Tibial artery (tissue), 4 donors: ENCODE results near the gene WFS1.

Experiments
- DNase-seq, 2 donors: peaks; one replicate each; pipeline ENCODE4 v3.0.0-alpha.2; 2019
- H3K27ac ChIP-seq, 2 donors: fragments of 200-600 bp; sonication (generic) in 1 of 2; 1 replicate in 1 of 2; 2 replicates in 1 of 2; pipeline ENCODE4 v1.5.1; 2018 to 2019; ENCODE audit warnings: mild to moderate bottlenecking in 1 of 2
- H3K27me3 ChIP-seq, 2 donors: fragments of 200-600 bp; sonication (generic) in 1 of 2; one replicate each; pipeline versions ENCODE4 v1.5.1 to v1.6.0; 2016 to 2019
- H3K36me3 ChIP-seq, 3 donors: fragments of 200-600 bp; sonication (generic) in 2 of 3; one replicate each; pipeline ENCODE4 v1.5.1; 2016 to 2019; ENCODE audit warnings: mild to moderate bottlenecking in 2 of 3
- H3K4me1 ChIP-seq, 4 donors: fragments of 200-600 bp; sonication (generic) in 2 of 4; 1 replicate in 3 of 4; 2 replicates in 1 of 4; pipeline ENCODE4 v1.5.1; 2016 to 2019
- H3K4me3 ChIP-seq, 2 donors: fragments of 200-600 bp; sonication (generic) in 1 of 2; 1 replicate in 1 of 2; 2 replicates in 1 of 2; pipeline ENCODE4 v1.5.1; 2018 to 2019; ENCODE audit warnings: mild to moderate bottlenecking in 2 of 2
- H3K9me3 ChIP-seq, 3 donors: fragments of 200-600 bp; sonication (generic) in 1 of 3; one replicate each; pipeline ENCODE4 v1.5.1; 2016 to 2019
- intact Hi-C: fragments of 100-400 bp; cut with DNase I; formaldehyde crosslinking; loops from one replicate; pipeline ENCODE4 v1.15.0; 2023; ENCODE audit warnings: low total_unique reads
- TF ChIP-seq, protein P1 (sequence below), 2 experiments: fragments of 200-600 bp in 1 of 2; fragments of 450-650 bp in 1 of 2; IDR thresholded peaks; one replicate each; pipeline ENCODE4 v1.5.1; 2017 to 2019; ENCODE audit warnings: antibody characterized with exemption in 2 of 2, mild to moderate bottlenecking in 1 of 2, moderate library complexity in 1 of 2

The WFS1 gene

DNA sequence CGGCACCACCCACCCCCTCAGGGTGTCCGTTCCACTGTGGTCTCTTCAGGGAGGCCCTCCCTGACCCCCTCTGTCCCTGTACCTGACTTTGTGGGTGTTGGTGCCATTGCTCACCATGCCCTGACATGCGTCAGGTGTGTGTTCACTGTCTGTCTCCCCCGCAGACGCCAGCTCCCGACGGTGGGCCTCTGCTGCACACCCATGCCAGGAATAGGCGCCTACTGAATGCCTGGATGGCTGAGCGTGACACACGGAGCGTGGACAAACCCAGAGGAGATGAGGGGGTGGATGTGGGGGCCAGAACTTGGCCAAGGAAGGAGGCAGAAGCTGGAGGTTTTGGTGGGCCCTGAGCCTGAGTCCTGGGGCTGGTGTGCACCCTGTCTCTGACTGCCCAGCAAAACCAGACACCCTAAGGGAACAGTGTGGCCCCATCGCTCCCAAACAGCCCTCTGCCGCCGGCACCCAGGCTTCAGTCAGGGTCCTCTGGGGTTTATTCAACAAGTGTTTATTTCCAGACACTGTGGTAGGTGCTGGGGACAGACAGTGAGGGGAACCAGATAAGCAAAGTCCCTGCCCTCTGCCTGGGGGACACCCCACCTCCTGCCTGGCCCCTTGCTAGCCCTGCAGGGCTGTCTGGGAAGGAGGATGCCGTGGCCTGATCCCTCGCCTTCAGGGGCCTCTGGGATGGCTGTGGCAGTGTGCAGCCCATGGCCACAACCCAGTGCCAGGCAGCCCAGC is 76.9 kb downstream of the WFS1 start:
- Histone ChIP-seq H3K36me3 (no peaks in the 10 kb centered on the region), H3K27ac (no peak overlapping the region), H3K4me1 (peaks cover 0 to 2% (median 0%) of the 10 kb centered on the region in 4 donors), H3K27me3 (peaks cover 0 to 61% of the 10 kb centered on the region in 2 donors), H3K9me3 (peaks cover 0 to 8% (median 0%) of the 10 kb centered on the region in 3 donors), H3K4me3 (no peak overlapping the region)
- TF ChIP-seq, protein P1, sequence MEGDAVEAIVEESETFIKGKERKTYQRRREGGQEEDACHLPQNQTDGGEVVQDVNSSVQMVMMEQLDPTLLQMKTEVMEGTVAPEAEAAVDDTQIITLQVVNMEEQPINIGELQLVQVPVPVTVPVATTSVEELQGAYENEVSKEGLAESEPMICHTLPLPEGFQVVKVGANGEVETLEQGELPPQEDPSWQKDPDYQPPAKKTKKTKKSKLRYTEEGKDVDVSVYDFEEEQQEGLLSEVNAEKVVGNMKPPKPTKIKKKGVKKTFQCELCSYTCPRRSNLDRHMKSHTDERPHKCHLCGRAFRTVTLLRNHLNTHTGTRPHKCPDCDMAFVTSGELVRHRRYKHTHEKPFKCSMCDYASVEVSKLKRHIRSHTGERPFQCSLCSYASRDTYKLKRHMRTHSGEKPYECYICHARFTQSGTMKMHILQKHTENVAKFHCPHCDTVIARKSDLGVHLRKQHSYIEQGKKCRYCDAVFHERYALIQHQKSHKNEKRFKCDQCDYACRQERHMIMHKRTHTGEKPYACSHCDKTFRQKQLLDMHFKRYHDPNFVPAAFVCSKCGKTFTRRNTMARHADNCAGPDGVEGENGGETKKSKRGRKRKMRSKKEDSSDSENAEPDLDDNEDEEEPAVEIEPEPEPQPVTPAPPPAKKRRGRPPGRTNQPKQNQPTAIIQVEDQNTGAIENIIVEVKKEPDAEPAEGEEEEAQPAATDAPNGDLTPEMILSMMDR (IDR thresholded peaks at IDR 0.05), result no peak
- no peak for DNase-seq
- intact Hi-C loops, result no loop called here

- intact Hi-C loops, result no loop called here
- H3K27me3 ChIP-seq, result peaks cover 0 to 64% of the 10 kb centered on the region in 2 donors
- H3K4me1 ChIP-seq, result no peaks in the 10 kb centered on the region
- H3K4me3 ChIP-seq, result no peak overlapping the region
- H3K27ac ChIP-seq, result no peak overlapping the region
- TF ChIP-seq, protein P1 (IDR thresholded peaks at IDR 0.05), result no peak
- peaks cover 0 to 8% (median 0%) of the 10 kb centered on the region in 3 donors for H3K9me3 ChIP-seq
- H3K36me3 ChIP-seq, result no peaks in the 10 kb centered on the region
- DNase-seq, result no peak
Measured at GRCh38 chr4:6347511-6348045, 77.9 kb downstream of the WFS1 start.

GRCh38 chr4:6348408-6348807 is 78.8 kb downstream of the WFS1 start:
- Histone ChIP-seq H3K27me3 (peaks cover 0 to 68% of the 10 kb centered on the region in 2 donors), H3K4me3 (no peak overlapping the region), H3K36me3 (no peaks in the 10 kb centered on the region), H3K9me3 (peaks cover 0 to 8% (median 0%) of the 10 kb centered on the region in 3 donors), H3K4me1 (no peaks in the 10 kb centered on the region), H3K27ac (no peak overlapping the region)
- intact Hi-C loops, result no loop called here
- DNase-seq, result no peak
- TF ChIP-seq, protein P1 (IDR thresholded peaks at IDR 0.05), result no peak

DNA sequence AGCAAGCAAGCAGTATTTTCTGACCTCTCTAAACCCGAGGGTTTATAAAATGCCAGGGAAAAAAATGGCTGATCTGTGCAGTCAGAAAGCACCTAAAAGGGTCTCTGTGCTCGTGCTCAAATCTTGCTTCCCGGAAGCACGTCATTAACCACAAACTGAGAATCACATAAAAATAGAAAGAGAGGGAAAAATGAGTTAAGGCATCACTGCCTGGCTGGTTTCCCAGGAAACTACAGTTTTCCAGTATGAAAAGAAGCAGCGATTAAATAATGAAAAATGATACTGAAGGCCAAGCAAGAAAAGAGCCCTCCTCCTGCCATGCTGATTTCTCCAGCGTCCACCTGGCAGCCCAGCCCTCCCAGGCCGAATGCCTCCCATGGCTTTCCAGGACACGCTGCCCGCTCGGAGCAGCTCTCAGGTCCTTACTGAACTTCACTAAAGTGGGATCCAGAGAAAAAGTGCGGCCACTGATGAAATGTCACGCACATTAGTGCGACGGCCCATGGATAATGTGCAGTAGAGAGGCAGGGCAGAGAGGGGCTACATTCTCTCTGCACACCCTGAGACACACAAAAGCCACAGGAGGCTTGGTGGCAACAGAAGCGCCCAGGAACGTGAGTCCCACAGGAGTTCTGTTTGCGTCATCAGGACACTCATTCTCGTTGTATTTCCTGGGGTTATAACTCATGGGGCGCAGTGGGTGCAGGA is 80.4 kb downstream of the WFS1 start:
- intact Hi-C loops, result no loop called here
- peaks cover 0 to 69% of the 10 kb centered on the region in 2 donors for H3K27me3 ChIP-seq
- H3K4me3 ChIP-seq, result no peak overlapping the region
- H3K9me3 ChIP-seq, result peaks cover 0 to 8% (median 0%) of the 10 kb centered on the region in 3 donors
- H3K36me3 ChIP-seq, result no peaks in the 10 kb centered on the region
- no peak for DNase-seq
- H3K4me1 ChIP-seq, result no peaks in the 10 kb centered on the region
- TF ChIP-seq, protein P1 (IDR thresholded peaks at IDR 0.05), result no peak
- H3K27ac ChIP-seq, result no peak overlapping the region

DNA sequence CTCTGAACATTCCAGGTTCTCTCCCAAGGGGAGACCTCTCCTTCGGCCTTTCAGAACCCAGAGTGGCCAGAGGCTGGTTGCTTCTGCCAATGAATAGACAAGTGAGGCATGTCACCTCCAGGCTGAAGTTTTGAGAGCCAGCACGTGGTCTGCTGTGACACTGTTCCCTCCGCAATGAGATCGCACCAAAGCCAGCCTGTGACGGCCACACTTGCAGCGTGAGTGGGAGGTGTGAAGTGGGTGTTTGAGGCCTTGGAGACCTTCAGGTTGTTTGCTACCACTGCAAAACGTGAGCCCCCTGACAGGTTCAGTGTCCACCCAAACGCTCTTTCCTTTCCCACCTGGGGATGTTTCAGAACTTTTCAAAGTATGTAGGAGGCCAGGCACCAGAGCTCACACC is 81.0 kb downstream of the WFS1 start:
- Histone ChIP-seq H3K27me3 (peaks cover 0 to 65% of the 10 kb centered on the region in 2 donors), H3K36me3 (no peaks in the 10 kb centered on the region), H3K27ac (no peak overlapping the region), H3K9me3 (peaks cover 0 to 4% (median 0%) of the 10 kb centered on the region in 3 donors), H3K4me1 (no peaks in the 10 kb centered on the region), H3K4me3 (no peak overlapping the region)
- TF ChIP-seq, protein P1 (IDR thresholded peaks at IDR 0.05), result no peak
- no peak for DNase-seq
- intact Hi-C loops, result no loop called here
